K562 (cell line): ENCODE data around the gene NUCB2. TPM values are rescaled to one million over a fixed set of nuclear protein-coding genes. Genes with fewer than 3 reads are reported as not detected.

Experiments used
- DLX4 ChIP-seq: fragments of 250-450 bp; sonication (Bioruptor Pico); IDR thresholded peaks from 2 replicates; pipeline ENCODE4 v1.6.1; 2021; ENCODE audit warnings: mild to moderate bottlenecking
- EP400 ChIP-seq: fragments of 450-650 bp; IDR thresholded peaks from 2 replicates; pipeline ENCODE4 v1.6.1; 2017; ENCODE audit warnings: antibody characterized with exemption, mild to moderate bottlenecking, moderate library complexity
- ESRRA ChIP-seq: fragments of 450-650 bp; IDR thresholded peaks from 2 replicates; pipeline ENCODE4 v1.6.1; 2014; ENCODE audit warnings: low read depth, mild to moderate bottlenecking, moderate library complexity, borderline replicate concordance
- FUS ChIP-seq: fragments of 200-400 bp; formaldehyde crosslinking; optimal IDR thresholded peaks from 2 replicates; pipeline ENCODE3; 2017; ENCODE audit warnings: low read depth, low read length
- HMG20A ChIP-seq: fragments of 450-650 bp; formaldehyde crosslinking; conservative IDR thresholded peaks from 2 replicates; pipeline ENCODE4 v1.4.0; 2020; ENCODE audit warnings: mild to moderate bottlenecking, mixed read lengths
- HOXB6 ChIP-seq: fragments of 250-450 bp; sonication (Bioruptor Pico); IDR thresholded peaks from 2 replicates; pipeline ENCODE4 v1.5.1; 2022; ENCODE audit warnings: mild to moderate bottlenecking, borderline replicate concordance
- JUND ChIP-seq, 2 experiments: IDR thresholded peaks; 2 replicates in 1 of 2; 3 replicates in 1 of 2; pipeline ENCODE4 v1.6.1; 2011; ENCODE audit warnings: borderline replicate concordance in 2 of 2, low read depth in 2 of 2, low read length in 2 of 2, improper control_type of control experiment in 1 of 2, missing biosample characterization in 1 of 2, missing genetic modification characterization in 1 of 2, missing genetic modification reagents in 1 of 2
- LEF1 ChIP-seq: fragments of 450-650 bp; IDR thresholded peaks from 2 replicates; pipeline ENCODE4 v1.6.1; 2016; ENCODE audit warnings: mild to moderate bottlenecking
- MEF2A ChIP-seq: IDR thresholded peaks from 2 replicates; pipeline ENCODE4 v1.6.1; 2011; ENCODE audit warnings: low read depth, mild to moderate bottlenecking, low read length, moderate library complexity; ENCODE audit not compliant: control insufficient read depth
- NELFE ChIP-seq: IDR thresholded peaks from 2 replicates; pipeline ENCODE4 v1.6.1; 2011; ENCODE audit warnings: mild to moderate bottlenecking; ENCODE audit not compliant: insufficient read depth, insufficient read length
- RHOXF2B ChIP-seq: fragments of 250-450 bp; sonication (Bioruptor Pico); conservative IDR thresholded peaks from 2 replicates; pipeline ENCODE4 v1.5.1; 2021
- SAP30 ChIP-seq: fragments of 200-600 bp; sonication (generic); IDR thresholded peaks from 2 replicates; pipeline ENCODE4 v1.6.1; 2012; ENCODE audit warnings: borderline replicate concordance, low read depth, mild to moderate bottlenecking, moderate library complexity, low read length, control low read depth, inconsistent platforms; ENCODE audit not compliant: insufficient read depth, poor library complexity, severe bottlenecking
- SMAD2 ChIP-seq: fragments of 150-350 bp; IDR thresholded peaks from 2 replicates; pipeline ENCODE4 v1.6.1; 2014; ENCODE audit warnings: low read depth, mild to moderate bottlenecking, low read length
- SMARCC2 ChIP-seq: fragments of 450-650 bp; IDR thresholded peaks from 2 replicates; pipeline ENCODE4 v1.6.1; 2017; ENCODE audit warnings: antibody characterized with exemption, moderate library complexity, mild to moderate bottlenecking, low read depth
- ZNF134 ChIP-seq: fragments of 250-450 bp; sonication (Bioruptor Pico); conservative IDR thresholded peaks from 2 replicates; pipeline ENCODE4 v1.4.0; 2020
- ZNF184 ChIP-seq: sonication (generic); formaldehyde crosslinking; IDR thresholded peaks from 2 replicates; pipeline ENCODE4 v1.5.0; 2020; ENCODE audit warnings: missing genetic modification reagents
- ZNF445 ChIP-seq: fragments of 250-450 bp; sonication (Bioruptor Pico); IDR thresholded peaks from 2 replicates; pipeline ENCODE4 v1.4.0; 2020; ENCODE audit warnings: low read depth, mild to moderate bottlenecking, moderate library complexity
- ZNF79 ChIP-seq: fragments of 250-450 bp; sonication (Bioruptor Pico); IDR thresholded peaks from 2 replicates; pipeline ENCODE4 v1.4.0; 2020; ENCODE audit warnings: low read depth, mild to moderate bottlenecking, moderate library complexity
- polyA plus RNA-seq, 8 experiments: library from polyadenylated mRNA; depleted of rRNA in 4 of 8; stranded (reverse) in 5 of 8; unstranded in 3 of 8; fragments of >200 nt; fragmentation: Nextera tagmentation in 2 of 8; fragmentation: Illumina TruSeq in 1 of 8; extraction: Ambion mirVana in 2 of 8; extraction: Trizol in 1 of 8; gene quantifications; 2 replicates each; pipeline versions ENCODE4 v1.2.1 to v1.2.3, GENCODE V29; 2011 to 2014; ENCODE audit warnings: inconsistent platforms in 1 of 8, missing spikeins in 1 of 8
- total RNA-seq, 7 experiments: library from RNA; depleted of rRNA in 6 of 7; stranded (reverse); fragments of >200 nt in 6 of 7; fragmentation: Illumina TruSeq in 2 of 7; extraction: Trizol in 2 of 7; gene quantifications; 2 replicates each; pipeline versions ENCODE4 v1.2.1 to v1.2.3, GENCODE V29; 2011 to 2021; ENCODE audit warnings: low replicate concordance in 1 of 7
- TF ChIP-seq, protein P1 (sequence below), 2 experiments: IDR thresholded peaks; 2 replicates each; pipeline ENCODE4 v1.6.1; 2011; ENCODE audit warnings: borderline replicate concordance in 1 of 2, control low read depth in 1 of 2, low read depth in 1 of 2, low read length in 1 of 2, mild to moderate bottlenecking in 1 of 2, mixed read lengths in 1 of 2, moderate library complexity in 1 of 2; ENCODE audit not compliant: insufficient read depth in 1 of 2, insufficient read length in 1 of 2, poor library complexity in 1 of 2, severe bottlenecking in 1 of 2; ENCODE audit errors: extremely low read depth in 1 of 2
- TF ChIP-seq, protein P2 (sequence below), 2 experiments: fragments of 200-800 bp in 1 of 2; sonication (Bioruptor generic) in 1 of 2; sonication (generic) in 1 of 2; formaldehyde crosslinking in 1 of 2; IDR thresholded peaks in 1 of 2; conservative IDR thresholded peaks in 1 of 2; 2 replicates each; pipeline versions ENCODE4 v1.5.0 to v1.6.1; 2016 to 2020; ENCODE audit warnings: missing compliant biosample characterization in 1 of 2, missing genetic modification characterization in 1 of 2, missing genetic modification reagents in 1 of 2
- TF ChIP-seq, protein P3 (sequence below): fragments of 450-650 bp; IDR thresholded peaks from 2 replicates; pipeline ENCODE4 v1.6.1; 2017; ENCODE audit warnings: antibody characterized with exemption

The NUCB2 gene
- total and polyA plus RNA-seq, 9 of the 15 experiments (the other 6 are each of a cell fraction or from before 2014, with no cell fraction given) = 54.0 to 108 (median 84.6) TPM

DNA sequence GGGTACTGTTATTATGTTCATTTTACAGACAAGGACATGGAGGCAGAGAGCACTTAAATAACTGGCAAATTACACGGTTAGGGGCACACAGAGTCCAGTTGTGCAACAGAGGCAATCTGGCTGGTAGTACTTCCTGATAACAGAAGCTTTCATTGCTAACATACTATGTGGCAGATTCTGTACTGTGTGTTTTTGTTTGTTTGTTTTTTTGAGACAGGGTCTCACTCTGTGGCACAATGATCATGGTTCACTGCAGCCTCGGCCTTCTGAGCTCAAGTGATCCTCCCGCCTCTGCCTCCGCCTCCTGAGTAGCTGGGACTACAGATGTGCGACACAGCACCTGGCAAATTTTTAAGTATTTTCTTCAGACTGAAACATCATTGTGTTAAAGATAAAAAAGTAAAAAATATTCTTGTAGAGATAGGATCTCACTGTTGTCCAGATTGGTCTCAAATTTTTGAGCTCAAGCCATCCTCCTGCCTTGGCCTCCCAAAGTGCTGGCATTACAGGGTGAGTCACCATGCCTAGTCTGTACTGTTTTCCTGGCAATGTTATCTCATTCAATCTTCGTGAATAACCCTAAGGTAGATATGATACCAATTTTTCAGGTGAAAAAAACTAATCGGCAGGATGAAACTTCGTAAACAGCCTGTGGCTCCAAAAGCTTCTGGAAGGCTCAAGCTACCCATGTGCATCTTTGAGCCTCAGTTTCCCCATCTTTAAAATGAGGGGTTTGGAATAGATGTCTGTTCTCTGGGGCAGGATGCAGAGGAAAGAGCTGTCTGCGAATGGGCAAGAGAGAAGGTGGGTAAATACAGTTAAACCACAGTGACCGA, 921 bp upstream of the NUCB2 start (continued):
- TF ChIP-seq, protein P1, sequence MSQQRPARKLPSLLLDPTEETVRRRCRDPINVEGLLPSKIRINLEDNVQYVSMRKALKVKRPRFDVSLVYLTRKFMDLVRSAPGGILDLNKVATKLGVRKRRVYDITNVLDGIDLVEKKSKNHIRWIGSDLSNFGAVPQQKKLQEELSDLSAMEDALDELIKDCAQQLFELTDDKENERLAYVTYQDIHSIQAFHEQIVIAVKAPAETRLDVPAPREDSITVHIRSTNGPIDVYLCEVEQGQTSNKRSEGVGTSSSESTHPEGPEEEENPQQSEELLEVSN (IDR thresholded peaks at IDR 0.05; ENCODE audit: borderline replicate concordance in 1 of 2, extremely low read depth in 1 of 2, insufficient read depth in 1 of 2, insufficient read length in 1 of 2, low read depth in 1 of 2, low read length in 1 of 2, poor library complexity in 1 of 2, severe bottlenecking in 1 of 2) = no peak
- TF ChIP-seq ZNF184 (CRISPR knock-in tag) (no peak), ZNF134 (0 out of 2 replicates have a peak, but pooled peaks have one; percentile 16), HOXB6 (CRISPR knock-in tag) (no peak), HMG20A (CRISPR knock-in tag) (no peak), LEF1 (peak; percentile 32; the same call in 1 of the 2 replicates), RHOXF2B (CRISPR knock-in tag) (no peak), ESRRA (0 out of 2 replicates have a peak, but pooled peaks have one; percentile 35), SAP30 (no peak), SMAD2 (no peak), SMARCC2 (0 out of 2 replicates have a peak, but pooled peaks have one; percentile 17), NELFE (no peak), JUND (IDR thresholded peaks at IDR 0.05; ENCODE audit: borderline replicate concordance, low read depth, low read length) (0 out of 2 replicates have a peak, but pooled peaks have one; percentile 16), JUND (tag; IDR thresholded peaks at IDR 0.05; ENCODE audit: borderline replicate concordance, low read depth, low read length) (no peak), ZNF79 (CRISPR knock-in tag) (no peak), ZNF445 (no peak), DLX4 (CRISPR knock-in tag) (no peak), MEF2A (no peak), FUS (no peak), EP400 (no peak)
- TF ChIP-seq, protein P2, sequence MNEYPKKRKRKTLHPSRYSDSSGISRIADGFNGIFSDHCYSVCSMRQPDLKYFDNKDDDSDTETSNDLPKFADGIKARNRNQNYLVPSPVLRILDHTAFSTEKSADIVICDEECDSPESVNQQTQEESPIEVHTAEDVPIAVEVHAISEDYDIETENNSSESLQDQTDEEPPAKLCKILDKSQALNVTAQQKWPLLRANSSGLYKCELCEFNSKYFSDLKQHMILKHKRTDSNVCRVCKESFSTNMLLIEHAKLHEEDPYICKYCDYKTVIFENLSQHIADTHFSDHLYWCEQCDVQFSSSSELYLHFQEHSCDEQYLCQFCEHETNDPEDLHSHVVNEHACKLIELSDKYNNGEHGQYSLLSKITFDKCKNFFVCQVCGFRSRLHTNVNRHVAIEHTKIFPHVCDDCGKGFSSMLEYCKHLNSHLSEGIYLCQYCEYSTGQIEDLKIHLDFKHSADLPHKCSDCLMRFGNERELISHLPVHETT (CRISPR knock-in tag; conservative IDR thresholded peaks at IDR 0.05 in 1 of 2, IDR thresholded peaks at IDR 0.05 in 1 of 2) = 0 out of 4 replicates have a peak, but pooled peaks of 1 of the 2 experiments have one; percentile 1
- TF ChIP-seq, protein P3, sequence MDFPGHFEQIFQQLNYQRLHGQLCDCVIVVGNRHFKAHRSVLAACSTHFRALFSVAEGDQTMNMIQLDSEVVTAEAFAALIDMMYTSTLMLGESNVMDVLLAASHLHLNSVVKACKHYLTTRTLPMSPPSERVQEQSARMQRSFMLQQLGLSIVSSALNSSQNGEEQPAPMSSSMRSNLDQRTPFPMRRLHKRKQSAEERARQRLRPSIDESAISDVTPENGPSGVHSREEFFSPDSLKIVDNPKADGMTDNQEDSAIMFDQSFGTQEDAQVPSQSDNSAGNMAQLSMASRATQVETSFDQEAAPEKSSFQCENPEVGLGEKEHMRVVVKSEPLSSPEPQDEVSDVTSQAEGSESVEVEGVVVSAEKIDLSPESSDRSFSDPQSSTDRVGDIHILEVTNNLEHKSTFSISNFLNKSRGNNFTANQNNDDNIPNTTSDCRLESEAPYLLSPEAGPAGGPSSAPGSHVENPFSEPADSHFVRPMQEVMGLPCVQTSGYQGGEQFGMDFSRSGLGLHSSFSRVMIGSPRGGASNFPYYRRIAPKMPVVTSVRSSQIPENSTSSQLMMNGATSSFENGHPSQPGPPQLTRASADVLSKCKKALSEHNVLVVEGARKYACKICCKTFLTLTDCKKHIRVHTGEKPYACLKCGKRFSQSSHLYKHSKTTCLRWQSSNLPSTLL = no peak
